ENCODE data around the gene MAVS. TPM values are rescaled to one million over a fixed set of nuclear protein-coding genes. Genes with fewer than 3 reads are reported as not detected.

The MAVS gene
- total and polyA plus RNA-seq, 9 of the 15 experiments (the other 6 are each of a cell fraction or from before 2014, with no cell fraction given): 1.6 to 22.0 (median 11.3) TPM

DNA sequence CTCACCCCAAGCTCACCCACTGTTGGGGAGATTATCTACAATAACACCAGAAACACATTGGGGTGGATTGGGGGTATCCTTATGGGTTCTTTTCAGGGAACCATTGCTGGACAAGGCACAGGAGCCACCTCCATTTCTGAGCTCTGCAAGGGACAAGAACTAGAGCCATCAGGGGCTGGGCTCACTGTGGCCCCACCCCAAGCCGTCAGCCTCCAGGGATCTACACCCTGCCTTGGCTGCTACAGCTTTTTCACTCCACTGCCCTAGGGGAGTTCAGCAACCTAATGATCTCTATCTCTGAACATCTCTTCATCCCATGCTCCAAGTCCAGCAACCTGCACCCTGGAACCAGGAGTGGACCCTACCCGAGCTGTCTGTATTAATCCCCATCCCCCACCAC lies 21.2 kb downstream of the MAVS start:
- Histone ChIP-seq H3K79me2 (ENCODE audit: control insufficient read depth, insufficient read depth, low read length) (no peaks in the 10 kb centered on the region), H2AFZ (ENCODE audit: low read depth, low read length) (no peak overlapping the region), H3K9me3 (replicated peaks; ENCODE audit: control insufficient read depth, insufficient read depth, low read depth, low read length) (no peaks in the 10 kb centered on the region), H4K20me1 (replicated peaks; ENCODE audit: control insufficient read depth, insufficient read depth, low read length) (no peaks in the 10 kb centered on the region), H3K4me2 (ENCODE audit: insufficient read depth, low read length) (no peak overlapping the region), H3K27ac (ENCODE audit: extremely low read depth, low read depth, low read length) (no peak overlapping the region), H3K36me3 (ENCODE audit: control insufficient read depth, insufficient read depth, low read length) (peaks cover 49% of the 10 kb centered on the region; the same call in 2 of the 3 replicates), H3K9me1 (ENCODE audit: control insufficient read depth, insufficient read depth, low read length) (peaks cover 2% of the 10 kb centered on the region), H3K4me3 (no peak overlapping the region), H3K4me1 (replicated peaks in 1 of 2; ENCODE audit: control insufficient read depth in 2 of 2, insufficient read depth in 2 of 2, low read length in 2 of 2) (peaks cover 0 to 3% of the 10 kb centered on the region in 2 experiments; a peak in 3 of 5 replicates), H3K9ac (ENCODE audit: insufficient read depth in 1 of 2, low read depth in 2 of 2, low read length in 2 of 2) (no peak overlapping the region), H3K27me3 (ENCODE audit: control insufficient read depth in 2 of 2, insufficient read depth in 2 of 2, low read length in 2 of 2) (no peaks in the 10 kb centered on the region; a peak in 1 of 5 replicates)
- BruUV-seq (replicated peaks): no TSS peak
- no peak for FAIRE-seq
- intact Hi-C loops (cut with micrococcal nuclease): no loop called here
- WGBS (ENCODE audit: insufficient coverage, low coverage, missing lambda C conversion rate): 43% methylated on average over 1 of the region's 2 CpGs
- DNase-seq (ENCODE audit: extremely low read depth in 1 of 4, low spot score in 3 of 4): no peak
- TF ChIP-seq BACH1 (tag; IDR thresholded peaks at IDR 0.05) (no peak), FOS (IDR thresholded peaks at IDR 0.05; ENCODE audit: extremely low read depth, insufficient read length) (no peak), TOE1 (IDR thresholded peaks at IDR 0.05; ENCODE audit: borderline replicate concordance) (no peak), TOE1 (CRISPR knock-in tag; IDR thresholded peaks at IDR 0.05; ENCODE audit: borderline replicate concordance, low read depth) (no peak), ARHGAP35 (IDR thresholded peaks at IDR 0.05; ENCODE audit: partially characterized antibody) (no peak), DNMT1 (IDR thresholded peaks at IDR 0.05) (no peak), ZNF507 (tag; conservative IDR thresholded peaks at IDR 0.05) (no peak), ZC3H8 (IDR thresholded peaks at IDR 0.05) (no peak), CSDE1 (IDR thresholded peaks at IDR 0.05) (no peak), NR4A1 (CRISPR knock-in tag; IDR thresholded peaks at IDR 0.05) (no peak), NR4A1 (tag; IDR thresholded peaks at IDR 0.05) (no peak), ADNP (tag; IDR thresholded peaks at IDR 0.05) (no peak), CHD2 (IDR thresholded peaks at IDR 0.05; ENCODE audit: low read depth, low read length) (no peak), BCOR (IDR thresholded peaks at IDR 0.05) (no peak), HMGN3 (IDR thresholded peaks at IDR 0.05; ENCODE audit: borderline replicate concordance, extremely low read depth, insufficient read length, low read depth, low read length) (no peak), EP400 (IDR thresholded peaks at IDR 0.05) (no peak)
- TF ChIP-seq, protein P1, sequence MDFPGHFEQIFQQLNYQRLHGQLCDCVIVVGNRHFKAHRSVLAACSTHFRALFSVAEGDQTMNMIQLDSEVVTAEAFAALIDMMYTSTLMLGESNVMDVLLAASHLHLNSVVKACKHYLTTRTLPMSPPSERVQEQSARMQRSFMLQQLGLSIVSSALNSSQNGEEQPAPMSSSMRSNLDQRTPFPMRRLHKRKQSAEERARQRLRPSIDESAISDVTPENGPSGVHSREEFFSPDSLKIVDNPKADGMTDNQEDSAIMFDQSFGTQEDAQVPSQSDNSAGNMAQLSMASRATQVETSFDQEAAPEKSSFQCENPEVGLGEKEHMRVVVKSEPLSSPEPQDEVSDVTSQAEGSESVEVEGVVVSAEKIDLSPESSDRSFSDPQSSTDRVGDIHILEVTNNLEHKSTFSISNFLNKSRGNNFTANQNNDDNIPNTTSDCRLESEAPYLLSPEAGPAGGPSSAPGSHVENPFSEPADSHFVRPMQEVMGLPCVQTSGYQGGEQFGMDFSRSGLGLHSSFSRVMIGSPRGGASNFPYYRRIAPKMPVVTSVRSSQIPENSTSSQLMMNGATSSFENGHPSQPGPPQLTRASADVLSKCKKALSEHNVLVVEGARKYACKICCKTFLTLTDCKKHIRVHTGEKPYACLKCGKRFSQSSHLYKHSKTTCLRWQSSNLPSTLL (IDR thresholded peaks at IDR 0.05): no peak
- TF ChIP-seq, protein P2, sequence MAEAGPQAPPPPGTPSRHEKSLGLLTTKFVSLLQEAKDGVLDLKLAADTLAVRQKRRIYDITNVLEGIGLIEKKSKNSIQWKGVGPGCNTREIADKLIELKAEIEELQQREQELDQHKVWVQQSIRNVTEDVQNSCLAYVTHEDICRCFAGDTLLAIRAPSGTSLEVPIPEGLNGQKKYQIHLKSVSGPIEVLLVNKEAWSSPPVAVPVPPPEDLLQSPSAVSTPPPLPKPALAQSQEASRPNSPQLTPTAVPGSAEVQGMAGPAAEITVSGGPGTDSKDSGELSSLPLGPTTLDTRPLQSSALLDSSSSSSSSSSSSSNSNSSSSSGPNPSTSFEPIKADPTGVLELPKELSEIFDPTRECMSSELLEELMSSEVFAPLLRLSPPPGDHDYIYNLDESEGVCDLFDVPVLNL (CRISPR knock-in tag; IDR thresholded peaks at IDR 0.05; ENCODE audit: low read depth): no peak
- TF ChIP-seq, protein P3, sequence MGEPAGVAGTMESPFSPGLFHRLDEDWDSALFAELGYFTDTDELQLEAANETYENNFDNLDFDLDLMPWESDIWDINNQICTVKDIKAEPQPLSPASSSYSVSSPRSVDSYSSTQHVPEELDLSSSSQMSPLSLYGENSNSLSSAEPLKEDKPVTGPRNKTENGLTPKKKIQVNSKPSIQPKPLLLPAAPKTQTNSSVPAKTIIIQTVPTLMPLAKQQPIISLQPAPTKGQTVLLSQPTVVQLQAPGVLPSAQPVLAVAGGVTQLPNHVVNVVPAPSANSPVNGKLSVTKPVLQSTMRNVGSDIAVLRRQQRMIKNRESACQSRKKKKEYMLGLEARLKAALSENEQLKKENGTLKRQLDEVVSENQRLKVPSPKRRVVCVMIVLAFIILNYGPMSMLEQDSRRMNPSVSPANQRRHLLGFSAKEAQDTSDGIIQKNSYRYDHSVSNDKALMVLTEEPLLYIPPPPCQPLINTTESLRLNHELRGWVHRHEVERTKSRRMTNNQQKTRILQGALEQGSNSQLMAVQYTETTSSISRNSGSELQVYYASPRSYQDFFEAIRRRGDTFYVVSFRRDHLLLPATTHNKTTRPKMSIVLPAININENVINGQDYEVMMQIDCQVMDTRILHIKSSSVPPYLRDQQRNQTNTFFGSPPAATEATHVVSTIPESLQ (CRISPR knock-in tag; IDR thresholded peaks at IDR 0.05): no peak
- POLR2A ChIA-PET: interaction anchor here (0.7 to 2.3 kb wide), 3 partner anchors 8 to 217 kb away, joined by 3 to 7 read pairs (median 3); no protein-coding TSS in a partner anchor
- ATAC-seq: peak; percentile 66
- in situ Hi-C loops (cut with MboI): no loop called here
- CTCF ChIA-PET (ENCODE audit: low intra/inter-chr PET ratio): no interaction called here
